Measurements from ENCODE around the gene PPP1R16B. TPM values are rescaled to one million over a fixed set of nuclear protein-coding genes. Genes with fewer than 3 reads are reported as not detected.
A peak's percentile ranks its signal among the peaks of the same experiment; 100 is the strongest.

Gene PPP1R16B
- total RNA-seq, 1 donor, result 0.09 TPM

DNA sequence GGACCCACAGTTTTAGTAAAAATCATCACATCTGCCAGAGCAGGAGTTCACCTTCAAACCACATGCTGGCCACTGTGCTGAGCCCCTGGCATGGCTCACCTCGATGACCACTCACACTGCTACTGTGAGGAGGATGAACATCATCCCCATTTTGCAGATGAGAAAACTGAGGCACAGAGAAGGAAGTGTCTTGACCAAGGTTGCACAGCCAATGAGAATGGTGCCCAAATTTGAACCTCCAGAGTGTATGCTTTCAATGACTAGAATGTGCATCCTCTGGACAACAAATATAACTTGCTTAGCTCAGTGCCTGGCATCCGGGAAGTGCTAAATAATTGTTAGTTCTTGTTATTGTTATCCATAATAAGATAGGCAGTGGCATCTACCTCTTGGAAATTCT lies 83.6 kb downstream of the PPP1R16B start:
- TF ChIP-seq, protein P1, sequence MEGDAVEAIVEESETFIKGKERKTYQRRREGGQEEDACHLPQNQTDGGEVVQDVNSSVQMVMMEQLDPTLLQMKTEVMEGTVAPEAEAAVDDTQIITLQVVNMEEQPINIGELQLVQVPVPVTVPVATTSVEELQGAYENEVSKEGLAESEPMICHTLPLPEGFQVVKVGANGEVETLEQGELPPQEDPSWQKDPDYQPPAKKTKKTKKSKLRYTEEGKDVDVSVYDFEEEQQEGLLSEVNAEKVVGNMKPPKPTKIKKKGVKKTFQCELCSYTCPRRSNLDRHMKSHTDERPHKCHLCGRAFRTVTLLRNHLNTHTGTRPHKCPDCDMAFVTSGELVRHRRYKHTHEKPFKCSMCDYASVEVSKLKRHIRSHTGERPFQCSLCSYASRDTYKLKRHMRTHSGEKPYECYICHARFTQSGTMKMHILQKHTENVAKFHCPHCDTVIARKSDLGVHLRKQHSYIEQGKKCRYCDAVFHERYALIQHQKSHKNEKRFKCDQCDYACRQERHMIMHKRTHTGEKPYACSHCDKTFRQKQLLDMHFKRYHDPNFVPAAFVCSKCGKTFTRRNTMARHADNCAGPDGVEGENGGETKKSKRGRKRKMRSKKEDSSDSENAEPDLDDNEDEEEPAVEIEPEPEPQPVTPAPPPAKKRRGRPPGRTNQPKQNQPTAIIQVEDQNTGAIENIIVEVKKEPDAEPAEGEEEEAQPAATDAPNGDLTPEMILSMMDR (IDR thresholded peaks at IDR 0.05; ENCODE audit: insufficient read depth, low read length), result no peak
- no peak for DNase-seq (ENCODE audit: low read depth)
- no peak overlapping the region for H3K4me3 ChIP-seq (ENCODE audit: low read depth, low read length)

DNA sequence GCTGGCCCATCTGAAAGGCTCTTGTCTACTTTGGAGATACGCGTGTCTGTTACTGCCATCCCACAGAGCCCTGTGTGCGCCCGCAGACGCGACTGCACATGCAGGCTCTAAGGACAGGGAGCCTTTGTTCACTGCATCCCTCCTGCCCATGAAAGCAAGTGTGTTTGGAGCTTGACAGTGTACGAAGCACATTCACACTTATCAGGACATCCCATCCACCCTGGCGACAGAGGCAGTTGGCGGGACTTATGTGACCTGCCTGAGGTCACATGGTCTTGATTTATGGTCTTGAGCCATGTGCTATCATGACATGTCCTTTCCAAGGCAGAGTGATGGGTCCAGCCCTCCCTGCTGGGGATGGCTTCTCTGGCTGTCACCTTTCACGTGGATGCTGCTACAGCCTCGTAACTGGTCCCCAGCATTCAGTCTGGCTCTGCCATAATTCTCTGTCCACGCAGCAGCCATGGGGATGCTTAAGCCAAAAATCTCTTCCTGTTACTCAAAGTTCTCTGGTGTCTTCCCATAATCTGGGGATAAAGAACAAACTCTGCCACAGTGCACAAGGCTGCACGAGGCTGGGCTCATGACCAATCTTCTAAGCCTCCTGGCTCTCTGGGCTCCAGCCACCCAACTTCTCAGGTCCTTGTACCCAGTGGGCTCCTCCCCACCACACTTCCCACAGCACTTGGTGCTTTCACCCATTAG lies 84.4 kb downstream of the PPP1R16B start:
- no peak overlapping the region for H3K4me3 ChIP-seq (ENCODE audit: low read depth, low read length)
- DNase-seq (ENCODE audit: low read depth), result no peak

DNA sequence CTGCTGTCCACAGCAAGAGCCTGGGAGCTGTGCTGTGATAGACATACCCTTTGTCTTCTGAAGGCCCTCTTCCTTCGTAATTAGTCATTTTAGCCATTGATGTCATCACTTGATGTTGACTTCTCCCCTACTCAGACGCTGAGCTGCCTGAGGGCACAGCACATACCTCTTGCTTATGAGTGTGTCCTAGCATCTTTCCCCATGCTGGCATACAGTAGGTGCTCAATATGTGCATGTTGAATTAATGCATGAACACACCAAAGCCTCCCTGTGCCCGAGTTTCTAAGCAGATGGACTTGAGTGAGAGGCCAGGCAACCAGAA lies 85.0 kb downstream of the PPP1R16B start:
- TF ChIP-seq, protein P1 (IDR thresholded peaks at IDR 0.05; ENCODE audit: insufficient read depth, low read length), result no peak

More for the DNA sequence above, 84.4 kb downstream of the PPP1R16B start:
- TF ChIP-seq, protein P1 (IDR thresholded peaks at IDR 0.05; ENCODE audit: insufficient read depth, low read length), result no peak

DNA sequence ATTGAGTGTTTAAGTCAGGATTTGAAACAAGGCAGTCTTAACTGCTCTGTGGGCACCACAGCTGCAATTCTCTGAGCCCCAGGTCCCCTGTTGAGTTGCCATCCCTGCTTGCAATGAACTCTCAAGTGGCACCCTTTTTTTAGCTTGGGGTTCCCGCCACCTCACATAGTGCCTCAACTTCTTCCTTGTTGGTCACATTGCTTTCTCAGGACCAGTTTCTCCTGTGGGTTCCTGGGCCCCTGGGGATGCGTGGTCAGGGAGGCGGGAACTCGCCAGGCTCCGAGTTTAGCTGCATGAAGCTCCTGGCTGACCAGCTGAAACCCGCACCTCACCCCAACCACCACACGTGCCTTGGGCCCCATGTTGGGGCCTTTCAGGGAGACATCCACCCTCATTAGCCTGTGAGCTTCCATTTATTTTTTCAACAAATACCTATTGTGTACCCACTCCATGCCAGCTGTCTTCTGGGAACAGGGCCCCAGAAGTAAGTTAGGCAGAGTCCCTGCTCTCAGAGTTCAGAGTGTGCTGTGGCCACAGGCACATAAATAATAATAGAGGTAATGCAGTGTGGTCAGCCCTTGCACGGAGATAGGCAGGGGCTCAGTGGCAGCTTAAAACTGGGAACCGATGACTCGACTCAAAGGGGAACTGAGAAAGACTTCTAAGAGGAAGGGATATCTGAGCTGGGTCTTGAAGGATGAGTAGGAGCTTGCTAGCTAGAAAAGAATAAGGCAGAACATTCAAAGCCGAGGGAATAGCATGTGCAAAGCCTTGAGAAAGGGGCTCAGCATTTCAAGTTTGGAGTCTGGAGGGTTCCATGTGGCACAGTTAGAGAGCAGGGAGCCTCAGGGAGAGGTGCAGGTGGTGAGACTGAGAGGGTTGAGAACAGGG lies 86.8 kb downstream of the PPP1R16B start:
- DNase-seq (ENCODE audit: low read depth), result no peak
- H3K4me3 ChIP-seq (ENCODE audit: low read depth, low read length), result no peak overlapping the region
- TF ChIP-seq, protein P1 (IDR thresholded peaks at IDR 0.05; ENCODE audit: insufficient read depth, low read length), result no peak

More for the DNA sequence above, 85.0 kb downstream of the PPP1R16B start:
- no peak for DNase-seq (ENCODE audit: low read depth)
- no peak overlapping the region for H3K4me3 ChIP-seq (ENCODE audit: low read depth, low read length)

DNA sequence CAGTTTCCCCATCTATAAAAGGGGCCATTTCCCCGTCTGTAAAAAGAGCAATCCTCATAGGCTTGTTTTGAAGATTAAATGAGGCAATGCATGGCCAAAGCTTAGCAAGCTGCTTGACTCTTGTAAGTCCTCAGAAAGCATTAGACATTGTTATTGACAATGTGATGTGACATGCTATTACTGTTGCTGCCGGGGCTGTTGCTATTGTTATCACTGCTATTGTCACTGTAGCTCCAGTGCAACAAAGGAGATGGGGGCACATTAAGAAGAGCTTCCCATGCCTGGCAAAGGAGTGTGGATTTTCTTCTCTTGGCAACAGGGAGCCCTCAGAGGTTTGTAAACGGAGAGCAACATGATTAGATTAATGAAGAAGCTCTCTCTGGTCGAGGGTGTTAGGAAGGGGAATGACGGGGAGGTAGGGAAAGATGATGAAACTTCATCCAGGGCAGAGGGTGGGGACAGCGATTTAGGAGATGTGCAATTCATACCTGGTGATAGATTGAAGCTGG lies 87.6 kb downstream of the PPP1R16B start:
- DNase-seq (ENCODE audit: low read depth), result no peak
- TF ChIP-seq, protein P1 (IDR thresholded peaks at IDR 0.05; ENCODE audit: insufficient read depth, low read length), result no peak
- no peak overlapping the region for H3K4me3 ChIP-seq (ENCODE audit: low read depth, low read length)

DNA sequence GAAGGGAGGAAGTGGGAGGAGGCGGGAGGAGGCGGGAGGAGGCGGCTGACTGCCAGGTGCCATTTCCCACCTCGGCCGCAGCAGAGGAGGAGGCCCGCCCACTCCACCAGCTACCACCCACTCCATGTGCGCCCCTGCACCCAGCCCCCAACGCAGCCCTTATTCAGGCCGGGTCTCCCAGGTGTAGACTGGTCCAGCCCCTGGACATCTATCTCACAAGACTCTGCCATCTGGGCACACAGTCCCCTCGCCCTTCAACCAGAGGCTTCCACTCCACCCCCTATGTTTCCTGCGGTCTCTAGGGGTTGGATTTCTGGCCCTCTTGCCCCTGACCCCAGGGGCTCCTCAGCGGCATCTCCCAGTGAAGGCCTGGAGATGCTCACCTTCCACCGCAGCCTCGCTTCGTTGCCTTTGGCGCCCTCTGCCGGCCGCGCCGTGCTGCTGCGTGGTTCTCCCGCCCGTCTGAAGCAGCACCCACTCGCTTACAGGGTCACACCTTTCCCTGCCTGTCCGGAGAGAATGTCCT lies 88.1 kb downstream of the PPP1R16B start:
- TF ChIP-seq, protein P1 (IDR thresholded peaks at IDR 0.05; ENCODE audit: insufficient read depth, low read length), result peak; percentile 94
- DNase-seq (ENCODE audit: low read depth), result peak; percentile 43
- no peak overlapping the region for H3K4me3 ChIP-seq (ENCODE audit: low read depth, low read length)

Measured in fibroblast of the aortic adventitia (primary cell).